CD4-positive, alpha-beta T cell treated with Interferon alpha-2 for 1 hour (primary cell): ENCODE results near the gene RAB20.

Experiments
- DNase-seq, 2 donors: peaks; one replicate each; pipeline ENCODE4 v3.0.0-alpha.2; 2020 to 2022

Gene RAB20

DNA sequence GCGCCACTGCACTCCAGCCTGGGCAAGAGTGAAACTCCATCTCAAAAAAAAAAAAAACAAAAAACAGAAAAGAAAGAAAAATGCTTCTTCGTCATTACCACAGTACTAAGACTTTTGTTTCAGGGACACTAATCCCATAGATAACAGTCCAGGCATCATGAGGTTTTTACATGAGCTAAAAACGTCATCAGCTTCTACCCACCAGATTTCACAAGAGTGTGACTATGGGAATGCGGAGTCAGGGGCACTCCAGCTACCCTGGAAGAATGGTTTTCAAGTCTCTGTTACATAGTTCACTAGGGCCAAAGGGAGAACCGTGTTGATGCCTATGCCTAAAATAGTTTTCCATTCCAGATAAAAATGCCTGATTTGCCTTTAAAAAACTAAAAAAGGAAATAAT lies 33.2 kb downstream of the RAB20 start:
- DNase-seq, result peak in 1 of 2 donors; percentile 36

- DNase-seq, result no peak
Measured at GRCh38 chr13:110525328-110526319, 35.9 kb downstream of the RAB20 start.

DNA sequence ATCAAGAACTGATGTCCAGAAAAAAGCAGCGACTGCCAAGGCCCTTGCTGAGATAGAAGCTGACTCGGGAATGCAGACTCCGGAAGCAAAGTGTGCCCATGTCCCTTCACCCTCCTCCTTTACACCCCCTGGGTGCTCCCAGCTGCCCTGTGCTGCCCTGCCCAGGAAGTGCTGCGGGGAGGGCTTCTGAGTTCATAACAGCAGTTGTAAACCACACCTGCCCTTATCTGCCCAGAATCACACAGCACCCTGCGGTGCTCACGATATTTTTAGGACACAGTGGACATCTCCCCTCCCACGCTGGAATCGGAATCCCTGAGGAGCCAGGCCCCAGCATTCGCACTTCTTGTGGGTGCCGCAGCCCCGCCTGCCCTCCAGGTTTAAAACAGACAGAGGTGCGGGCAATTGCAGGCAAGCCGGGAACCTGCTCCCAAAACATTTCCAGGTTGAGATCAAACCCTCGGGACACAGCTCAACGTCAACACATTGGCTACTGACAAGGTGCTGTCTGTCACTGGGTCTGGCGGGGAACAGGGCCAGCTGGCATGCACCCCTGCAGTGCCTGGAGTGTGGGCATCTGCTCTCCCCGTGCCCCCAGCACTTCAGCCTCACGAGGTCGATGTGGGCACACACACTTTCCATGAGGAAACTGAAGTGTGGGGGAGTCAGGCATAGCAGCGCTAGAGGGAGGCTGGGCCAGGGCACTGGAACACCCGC lies 36.8 kb downstream of the RAB20 start:
- no peak for DNase-seq

DNA sequence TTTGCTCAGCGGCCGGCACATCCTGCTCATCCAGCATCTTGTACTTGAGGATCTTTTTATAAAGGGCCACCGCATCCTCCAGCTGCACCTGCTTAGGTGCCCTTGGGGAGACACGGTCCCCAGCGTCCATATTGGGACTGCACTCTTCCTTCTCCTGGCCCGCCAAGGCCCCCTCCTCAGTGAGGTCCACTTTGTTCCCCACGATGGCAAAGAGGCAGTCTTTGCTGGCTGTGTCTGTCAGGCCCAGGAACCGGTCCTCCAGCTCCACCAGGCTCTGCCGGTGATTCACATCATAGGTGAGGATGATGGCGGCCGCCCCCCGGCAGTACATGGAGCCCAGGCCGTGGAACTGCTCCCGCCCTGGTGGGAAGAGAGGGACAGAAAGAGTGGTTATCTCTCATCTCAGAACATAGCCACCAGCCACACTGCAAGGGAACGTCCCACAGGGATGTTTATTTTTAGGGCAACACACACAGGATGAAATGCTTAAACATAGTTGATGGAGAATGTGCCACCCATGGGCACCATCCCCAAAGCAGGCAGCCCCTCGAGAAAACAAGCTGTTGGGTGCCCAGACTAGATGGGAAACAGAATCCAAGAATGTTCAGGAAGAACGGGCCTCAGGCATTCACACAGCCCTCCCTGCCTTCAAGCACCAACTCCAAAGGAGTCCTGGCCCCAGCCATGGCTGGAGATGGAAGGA lies 37.5 kb downstream of the RAB20 start:
- DNase-seq, result no peak

- no peak for DNase-seq
Measured at GRCh38 chr13:110523180-110523579, 38.3 kb downstream of the RAB20 start.

DNA sequence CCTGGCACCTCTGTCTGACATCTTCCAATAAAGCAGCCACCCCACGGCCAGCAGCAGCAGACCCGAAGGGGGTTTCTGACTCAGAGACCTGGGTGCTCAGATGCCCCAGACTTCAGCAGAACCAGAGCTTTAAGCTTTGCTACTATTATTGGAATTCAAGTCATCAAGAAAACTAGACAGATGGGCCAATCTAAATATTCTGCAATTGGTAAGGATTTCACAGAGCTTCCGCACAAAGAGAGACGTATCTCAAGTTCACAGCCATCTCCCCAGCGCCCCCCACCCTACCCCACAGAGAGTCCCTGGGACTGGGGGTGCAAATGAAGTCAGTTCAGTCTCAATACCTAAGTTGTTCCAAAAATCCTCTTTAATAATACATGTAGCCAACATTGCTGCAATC lies 38.8 kb downstream of the RAB20 start:
- DNase-seq, result no peak

DNA sequence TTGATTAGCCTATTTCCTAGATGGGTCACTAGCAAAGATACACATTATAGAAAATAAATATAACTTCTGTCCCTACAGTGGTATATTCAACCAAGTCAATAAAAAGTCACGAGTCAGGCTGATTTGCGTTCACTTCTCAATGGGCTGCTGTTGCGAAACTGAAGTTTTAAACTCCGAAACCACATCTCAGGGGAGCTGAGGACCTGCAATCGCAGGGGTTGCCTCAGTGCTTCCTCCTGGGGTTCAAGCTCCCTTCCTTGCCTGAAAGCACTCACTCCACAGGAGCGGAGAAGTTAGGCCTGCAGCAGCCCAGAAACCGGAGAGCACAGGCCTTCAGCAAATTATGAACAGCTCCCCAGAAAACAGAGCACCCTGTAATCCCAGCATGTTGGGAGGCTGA lies 39.6 kb downstream of the RAB20 start:
- DNase-seq, result peak in 1 of 2 donors; percentile 51

DNA sequence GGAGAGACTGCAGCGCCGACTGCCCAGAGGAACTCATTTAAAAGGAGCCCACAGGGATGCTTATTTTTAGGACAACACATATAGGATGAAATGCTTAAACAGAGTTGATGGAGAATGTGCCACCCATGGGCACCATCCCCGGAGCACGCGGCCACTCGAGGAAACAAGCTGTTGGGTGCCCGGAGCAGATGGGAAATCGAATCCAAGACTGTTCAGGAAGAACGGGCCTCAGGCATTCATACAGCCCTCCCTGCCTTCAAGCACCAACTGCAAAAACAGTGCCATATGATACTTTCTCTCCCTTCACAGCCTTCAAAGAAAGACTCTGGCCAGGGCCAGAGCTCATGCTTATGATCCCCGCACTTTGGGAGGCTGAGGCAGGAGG lies 40.2 kb downstream of the RAB20 start:
- no peak for DNase-seq

DNA sequence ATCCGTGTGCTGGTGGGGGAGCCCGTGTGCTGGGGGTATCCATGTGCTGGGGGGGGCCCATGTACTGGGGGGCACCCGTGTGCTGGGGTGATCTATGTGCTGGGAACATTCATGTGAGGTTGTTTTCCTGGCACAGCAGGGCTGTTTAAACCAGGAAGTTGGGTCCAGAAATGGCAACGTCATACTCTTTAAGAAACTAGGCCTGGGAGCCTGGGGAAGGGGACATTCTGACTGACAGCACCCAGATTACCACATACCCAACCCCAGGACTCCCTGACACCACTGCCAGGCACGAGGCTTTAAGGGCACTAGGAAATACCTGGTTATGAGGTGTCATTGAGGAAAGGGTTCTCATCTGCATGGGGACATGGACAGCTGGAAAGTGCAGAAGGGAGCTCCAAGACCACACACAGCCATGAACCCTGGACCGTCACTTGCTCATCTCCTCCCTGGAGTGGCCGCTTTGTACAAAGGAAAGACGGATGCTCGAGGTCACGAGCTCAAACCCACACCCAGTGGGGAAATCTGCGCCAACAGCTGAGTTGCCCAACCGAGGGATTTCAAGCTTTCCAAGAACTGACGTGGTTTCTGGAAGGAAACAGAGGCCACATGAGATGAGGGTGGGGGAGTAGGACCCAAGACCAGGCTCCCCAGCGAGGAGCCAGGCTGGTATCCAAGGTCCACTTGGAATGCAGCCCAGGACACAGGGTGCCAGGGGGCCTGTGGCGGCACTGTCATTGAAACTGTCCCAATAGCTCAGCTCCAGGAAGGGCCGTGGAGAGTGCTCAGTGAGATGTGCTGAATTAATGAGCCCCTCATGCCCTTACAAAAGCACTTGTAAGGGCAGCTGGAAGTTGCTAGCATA lies 40.9 kb downstream of the RAB20 start:
- peak; percentile 13 to 73 for DNase-seq

- no peak for DNase-seq
Measured at GRCh38 chr13:110519506-110519905, 42.0 kb downstream of the RAB20 start.

GRCh38 chr13:110519046-110519445 lies 42.5 kb downstream of the RAB20 start:
- DNase-seq, result no peak

GRCh38 chr13:110518571-110518970 lies 43.0 kb downstream of the RAB20 start:
- DNase-seq, result no peak

DNA sequence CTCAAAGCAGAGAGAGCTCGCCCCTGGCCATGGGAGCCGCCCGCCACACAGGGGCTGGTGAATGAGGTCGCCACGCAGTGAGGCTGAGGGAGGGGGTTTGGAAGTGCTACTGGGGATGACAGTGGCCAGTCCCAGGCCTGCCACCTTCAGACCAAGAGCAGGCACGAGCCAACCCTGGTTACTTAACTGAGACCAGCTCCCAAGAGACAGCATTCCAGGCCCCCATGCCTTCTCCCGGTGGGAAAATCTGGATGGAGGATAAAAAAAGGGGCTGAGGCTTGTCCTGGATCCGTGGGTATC lies 43.3 kb downstream of the RAB20 start:
- DNase-seq, result no peak

- DNase-seq, result no peak
Measured at GRCh38 chr13:110517505-110518225, 43.9 kb downstream of the RAB20 start.

DNA sequence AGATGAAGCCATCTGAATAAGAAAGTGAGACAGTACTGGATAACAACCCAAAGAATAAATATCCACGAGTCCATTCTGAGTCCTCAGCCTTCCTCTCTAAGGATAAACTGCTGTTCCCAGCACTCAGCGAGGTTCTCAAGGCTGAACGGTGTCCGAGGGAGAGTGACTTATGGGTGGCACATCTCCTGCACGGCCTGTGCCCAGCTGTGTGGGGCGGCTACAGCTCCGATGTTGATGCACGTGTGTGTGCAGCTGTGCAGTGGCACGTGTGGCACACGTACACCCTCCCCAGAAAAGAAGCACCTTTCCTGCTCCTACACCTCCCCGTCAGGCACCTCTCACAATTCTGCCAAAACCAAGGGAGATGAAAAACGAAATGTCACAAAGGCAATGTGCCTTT lies 45.0 kb downstream of the RAB20 start:
- DNase-seq, result no peak

DNA sequence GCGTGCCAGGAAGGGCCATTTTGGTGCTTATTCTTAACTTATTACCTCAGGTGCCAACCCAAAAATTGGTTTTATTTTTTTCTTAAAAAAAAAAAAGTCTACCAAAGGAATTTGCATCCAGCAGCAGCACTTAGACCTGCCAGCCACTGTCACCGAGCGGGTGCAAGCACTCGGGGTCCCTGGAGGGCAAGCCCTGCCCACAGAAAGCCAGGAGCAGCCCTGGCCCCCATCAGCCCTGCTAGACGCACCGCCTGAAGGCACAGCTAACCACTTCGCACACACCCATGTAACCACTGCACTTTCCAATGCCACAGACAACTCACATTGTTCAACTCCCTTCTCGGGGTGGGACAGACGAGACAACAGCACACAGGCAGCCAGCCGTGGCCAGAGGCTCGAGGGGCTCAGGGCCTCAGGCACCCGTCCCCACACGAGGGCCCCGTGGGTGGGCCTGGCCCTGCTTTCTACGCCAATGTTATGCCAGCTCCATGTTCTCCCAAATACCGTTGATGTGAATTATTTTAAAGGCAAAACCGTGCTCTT lies 49.3 kb downstream of the RAB20 start:
- DNase-seq, result no peak

DNA sequence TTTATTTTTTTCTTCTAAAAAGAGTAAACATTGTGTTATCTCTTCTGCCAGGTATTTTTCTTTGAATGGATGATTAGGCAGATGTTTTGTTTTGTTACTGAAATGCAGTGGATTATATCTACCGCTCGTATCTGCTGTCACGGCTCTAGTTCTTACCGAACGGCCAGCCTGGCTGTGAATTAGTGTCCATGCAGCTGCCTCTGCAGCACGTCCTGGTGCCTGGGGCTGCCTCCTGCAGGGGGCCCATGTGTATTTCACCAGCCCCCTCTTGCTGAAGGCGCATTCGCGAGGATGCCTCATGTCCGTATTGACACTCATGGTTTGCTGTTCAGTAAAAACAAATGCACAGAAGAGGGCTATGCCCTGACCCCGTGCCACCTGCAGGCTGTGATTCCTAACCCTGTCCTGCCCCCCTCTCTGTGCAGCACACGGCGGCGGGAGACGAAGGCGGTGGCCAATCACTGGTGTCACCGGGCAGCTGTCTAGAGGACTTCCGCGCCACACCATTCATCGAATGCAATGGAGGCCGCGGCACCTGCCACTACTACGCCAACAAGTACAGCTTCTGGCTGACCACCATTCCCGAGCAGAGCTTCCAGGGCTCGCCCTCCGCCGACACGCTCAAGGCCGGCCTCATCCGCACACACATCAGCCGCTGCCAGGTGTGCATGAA lies 49.9 kb downstream of the RAB20 start:
- DNase-seq, result no peak

GRCh38 chr13:110509971-110510786 lies 51.3 kb downstream of the RAB20 start:
- DNase-seq, result no peak

DNA sequence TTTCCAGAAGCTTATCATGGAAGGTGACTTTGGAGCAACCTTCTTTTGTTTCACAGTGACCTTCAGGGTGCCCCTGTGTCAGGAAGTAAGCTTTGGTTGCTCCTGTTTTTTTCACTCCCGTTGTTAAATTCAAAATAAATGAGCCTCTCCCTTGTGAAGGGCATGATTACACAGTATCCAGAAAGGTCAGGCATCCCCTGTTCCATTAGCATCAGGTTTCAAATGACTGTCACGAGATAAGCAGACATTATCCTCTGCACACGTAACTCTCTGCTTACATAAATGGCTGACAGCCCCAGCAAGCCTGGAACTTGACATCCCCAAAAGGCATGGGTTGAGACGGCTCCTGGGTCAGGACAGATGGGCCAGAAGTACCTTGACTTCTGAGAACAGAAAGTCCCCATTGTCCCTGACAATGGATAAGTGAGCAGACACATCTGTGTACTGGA lies 52.0 kb downstream of the RAB20 start:
- DNase-seq, result no peak
